Measurements from ENCODE around the gene SSNA1.
A peak's percentile ranks its signal among the peaks of the same experiment; 100 is the strongest.

Gene SSNA1

DNA sequence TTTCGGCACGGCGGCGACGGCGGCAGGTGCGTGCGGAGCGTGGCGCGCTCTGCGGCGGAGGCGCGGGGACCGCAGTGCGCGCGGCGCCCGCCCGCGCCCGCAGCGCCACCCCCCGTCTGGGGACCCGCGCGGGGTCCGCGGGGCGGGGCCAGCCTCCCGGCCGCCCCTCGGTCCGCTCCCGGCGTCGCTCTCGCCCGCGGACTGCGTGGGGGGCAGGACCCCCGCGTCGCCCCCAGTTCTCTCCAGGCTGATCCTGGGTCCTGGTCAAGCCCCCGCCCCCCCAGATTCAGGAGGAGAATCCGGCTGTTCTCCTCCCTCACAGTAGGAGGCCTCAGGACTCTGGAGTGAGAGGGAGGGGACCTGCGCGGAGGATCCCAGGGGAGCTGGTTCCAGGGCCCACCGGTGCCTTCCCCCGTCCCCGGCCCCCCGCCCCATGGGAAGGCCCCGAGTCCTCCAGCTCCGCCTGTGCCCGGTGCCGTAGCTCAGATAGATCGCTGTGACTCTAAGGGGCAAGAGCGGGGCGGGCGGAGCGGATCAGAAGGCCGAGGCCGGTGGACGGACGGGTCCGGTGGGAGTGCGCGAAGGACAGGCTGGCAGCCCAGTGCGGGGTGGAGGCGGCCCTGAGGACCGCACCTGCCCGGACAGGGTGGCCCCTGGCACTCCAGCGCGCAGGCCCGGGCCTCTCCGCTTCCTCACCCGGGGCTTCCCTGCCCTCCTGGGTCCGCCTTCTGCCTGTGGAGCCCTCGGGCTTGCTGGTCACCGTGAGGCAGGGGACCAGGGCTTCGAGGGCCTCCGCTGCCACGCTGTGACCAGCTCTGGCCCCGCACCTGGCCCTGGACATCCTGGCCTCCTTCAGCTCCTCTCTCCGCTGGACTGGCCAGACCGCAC is 34.0 kb downstream of the SSNA1 start, which contains the start of gene RNF208:
TSS of gene RNF208 (minus strand) at position 51 of the 888 bp plus-strand sequence. CDS start 1,028 bp downstream, outside the sequence.
- DNase-seq: no peak

DNA sequence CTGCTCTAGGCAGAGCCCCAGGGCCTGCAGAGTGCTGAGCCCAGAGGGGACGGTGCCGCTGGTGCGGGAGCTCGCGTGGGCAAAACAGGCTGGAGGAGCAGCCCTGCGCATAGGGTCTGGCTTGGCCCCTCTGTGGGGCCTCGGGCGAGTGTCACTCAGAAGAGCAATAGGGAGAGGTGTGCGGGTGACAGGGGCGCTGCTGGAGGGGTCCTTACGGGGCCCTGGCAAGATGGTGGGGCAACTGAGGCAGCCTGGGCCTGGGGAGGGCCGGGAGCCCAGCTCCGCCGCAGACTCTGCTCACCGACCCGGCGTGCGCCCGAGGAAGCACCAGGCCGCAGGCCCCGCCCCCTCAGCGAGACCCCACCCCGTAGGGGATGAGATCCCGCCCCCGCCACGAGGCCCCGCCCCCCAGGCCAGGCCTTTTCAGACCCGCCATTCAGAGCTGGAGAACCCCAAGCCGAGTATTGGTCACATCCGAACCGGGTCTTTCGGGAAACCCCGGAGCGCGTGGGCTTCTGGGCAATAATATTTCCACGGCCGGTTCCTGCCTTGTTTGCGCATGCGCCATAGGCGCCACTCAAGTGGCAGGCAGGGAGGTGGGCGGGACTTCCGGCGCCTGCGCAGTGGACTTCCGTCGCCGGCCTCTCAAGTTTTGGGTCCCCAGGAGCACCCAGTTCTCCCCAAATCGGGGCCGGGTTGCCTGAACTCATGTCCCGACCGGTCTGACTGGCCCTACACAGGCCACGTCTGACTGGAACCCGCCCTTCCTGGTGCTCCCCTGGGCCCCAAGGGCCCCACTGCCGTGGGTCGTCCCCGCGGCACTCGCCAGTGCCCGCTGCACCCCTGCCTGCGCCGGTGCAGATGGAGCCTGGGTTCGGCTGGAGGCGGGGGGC is 34.8 kb downstream of the SSNA1 start:
- DNase-seq: peak; percentile 99

GRCh38 chr9:137224830-137225694 is 36.6 kb downstream of the SSNA1 start, which contains the start of gene CYSRT1:
Gene CYSRT1 (plus strand): TSS chr9:137225174. CDS start chr9:137225622, 448 bp downstream.
- DNase-seq: peak; percentile 33

- no peak for DNase-seq
Measured at GRCh38 chr9:137225699-137226331, 37.3 kb downstream of the SSNA1 start.

- no peak for DNase-seq
Measured at GRCh38 chr9:137226338-137227053, 38.0 kb downstream of the SSNA1 start.

- peak; percentile 83 for DNase-seq
Measured at GRCh38 chr9:137227054-137227852, 38.8 kb downstream of the SSNA1 start, which contains the start of gene RNF224. Gene RNF224 (plus strand): TSS chr9:137227502. CDS start chr9:137228336, 834 bp downstream.

DNA sequence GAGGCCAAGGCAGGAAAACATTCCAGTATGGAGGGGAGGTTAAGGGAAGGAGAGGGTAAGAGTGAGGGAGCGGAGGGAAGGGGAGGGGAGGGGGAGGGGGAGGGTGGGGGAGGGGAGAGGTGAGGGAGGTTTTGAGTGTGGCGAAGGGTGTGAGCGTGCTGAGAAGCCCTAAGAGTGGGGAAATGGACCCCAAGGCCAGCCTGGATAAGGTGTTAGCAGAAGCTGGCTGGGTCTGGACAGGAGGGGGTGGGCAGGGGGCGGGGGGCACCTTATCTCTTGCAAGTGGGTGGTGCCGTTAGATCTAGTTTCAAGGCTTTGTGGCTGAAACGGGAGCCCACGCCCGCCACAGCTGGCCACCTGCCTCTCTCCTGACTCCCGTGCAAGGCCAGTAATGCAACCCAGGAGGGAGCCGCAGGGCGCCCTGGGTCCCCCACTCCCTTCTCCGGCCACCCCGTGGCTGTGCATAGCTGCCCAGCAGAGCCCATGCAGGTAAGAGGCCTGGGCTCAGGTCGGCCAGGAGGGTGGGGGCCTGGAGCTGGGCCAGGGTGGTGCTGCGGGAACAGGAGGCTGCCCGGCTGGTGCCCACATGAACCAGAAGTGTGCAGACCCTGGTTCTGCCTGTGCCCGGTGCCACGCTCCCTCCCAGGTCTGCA is 39.5 kb downstream of the SSNA1 start:
- no peak for DNase-seq

- DNase-seq: no peak
Measured at GRCh38 chr9:137228506-137228967, 40.1 kb downstream of the SSNA1 start.

- no peak for DNase-seq
Measured at GRCh38 chr9:137228968-137229896, 40.8 kb downstream of the SSNA1 start.

DNA sequence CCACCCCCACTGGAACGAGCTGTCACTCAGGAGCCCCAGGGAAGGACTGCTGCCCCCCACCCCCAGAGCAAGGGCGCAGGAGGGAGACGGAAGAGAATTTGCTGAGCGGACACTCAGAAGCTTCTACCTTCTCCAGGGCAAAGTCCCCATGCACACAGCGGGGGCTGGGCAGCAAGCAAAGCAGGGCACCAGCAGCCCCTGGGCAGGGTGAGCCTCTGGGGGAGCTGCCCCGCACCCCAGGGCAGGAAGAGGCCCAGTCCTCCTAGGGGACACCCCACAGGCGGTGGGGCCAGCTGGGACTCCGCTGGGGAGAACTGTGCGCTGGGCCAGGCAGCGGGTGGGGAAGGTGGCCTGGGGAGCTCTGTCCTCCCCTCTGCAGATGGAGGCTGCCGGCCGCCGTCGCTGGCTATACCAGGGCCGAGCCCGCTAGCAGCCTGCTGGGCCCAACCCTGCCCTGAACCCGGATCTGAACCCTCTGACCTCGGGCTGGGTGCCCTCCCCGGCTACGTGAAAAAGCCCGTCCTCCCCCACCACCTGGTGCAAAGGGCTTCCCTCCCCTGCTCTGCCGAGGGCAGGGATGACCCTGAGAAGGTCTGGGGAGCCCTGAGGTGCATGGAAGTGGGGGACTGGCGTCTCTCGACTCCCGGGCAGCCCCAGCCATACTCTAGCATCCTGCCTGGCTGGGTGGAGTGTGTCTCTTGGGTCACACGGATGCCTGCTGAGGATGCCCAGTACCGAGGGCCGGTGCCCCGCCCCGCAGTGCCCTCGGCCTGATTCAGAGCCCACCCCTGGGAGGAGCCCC is 41.6 kb downstream of the SSNA1 start:
- no peak for DNase-seq

- DNase-seq: no peak
Measured at GRCh38 chr9:137230705-137231371, 42.4 kb downstream of the SSNA1 start, which contains the start of gene SLC34A3. Gene SLC34A3 (plus strand): TSS chr9:137230901. CDS start chr9:137231703, 802 bp downstream.

DNA sequence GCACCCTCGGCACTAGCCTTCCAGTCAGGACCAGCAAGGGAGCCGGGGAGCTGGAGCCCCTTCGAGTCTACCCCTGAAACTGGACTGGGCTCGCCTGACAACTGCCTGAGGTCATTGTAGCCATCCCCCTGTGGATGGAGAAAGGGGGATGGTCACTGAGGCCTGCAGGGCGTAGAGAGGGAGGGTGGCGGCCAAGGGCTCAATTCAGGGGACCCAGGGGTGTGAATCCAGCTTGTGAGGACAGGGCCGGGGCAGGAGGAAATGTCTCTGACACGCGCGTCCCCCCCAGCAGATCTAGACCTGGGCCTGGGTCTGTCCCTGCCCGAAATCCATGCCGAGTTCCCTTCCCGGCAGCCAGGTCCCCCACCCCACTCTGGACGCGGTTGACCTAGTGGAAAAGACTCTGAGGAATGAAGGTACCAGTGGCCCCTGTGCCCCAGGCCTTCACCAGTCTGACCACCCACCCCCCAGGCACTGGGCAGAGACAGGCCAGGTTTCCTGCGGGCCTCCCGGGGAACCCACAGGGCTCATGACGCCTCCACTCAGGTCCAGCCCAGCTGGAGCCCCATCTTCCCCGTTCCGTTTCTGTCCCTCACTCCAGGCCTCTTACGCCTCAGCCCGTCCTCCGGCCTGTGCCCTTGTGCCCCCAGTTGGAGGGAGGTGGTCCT is 43.0 kb downstream of the SSNA1 start:
- DNase-seq: no peak

DNA sequence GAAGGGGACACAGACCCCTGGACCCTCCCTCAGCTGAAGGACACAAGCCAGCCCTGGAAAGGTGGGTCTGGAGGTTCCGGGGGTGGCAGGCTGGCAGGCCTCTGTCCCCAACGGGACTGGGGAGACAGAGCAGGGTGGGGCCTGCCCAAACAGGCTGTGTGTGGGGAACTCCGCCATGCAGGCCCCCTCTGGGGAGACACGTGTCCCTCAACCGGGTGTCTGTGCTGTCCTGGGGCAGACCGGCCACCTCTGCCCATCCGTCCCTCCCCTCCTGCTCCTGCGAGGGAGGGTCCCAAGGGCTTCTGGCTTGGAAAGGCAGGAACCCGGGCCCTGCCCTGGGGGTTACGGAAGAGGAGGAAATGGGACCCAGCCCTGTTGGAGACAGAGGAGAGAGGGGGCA is 43.6 kb downstream of the SSNA1 start:
- DNase-seq: no peak

DNA sequence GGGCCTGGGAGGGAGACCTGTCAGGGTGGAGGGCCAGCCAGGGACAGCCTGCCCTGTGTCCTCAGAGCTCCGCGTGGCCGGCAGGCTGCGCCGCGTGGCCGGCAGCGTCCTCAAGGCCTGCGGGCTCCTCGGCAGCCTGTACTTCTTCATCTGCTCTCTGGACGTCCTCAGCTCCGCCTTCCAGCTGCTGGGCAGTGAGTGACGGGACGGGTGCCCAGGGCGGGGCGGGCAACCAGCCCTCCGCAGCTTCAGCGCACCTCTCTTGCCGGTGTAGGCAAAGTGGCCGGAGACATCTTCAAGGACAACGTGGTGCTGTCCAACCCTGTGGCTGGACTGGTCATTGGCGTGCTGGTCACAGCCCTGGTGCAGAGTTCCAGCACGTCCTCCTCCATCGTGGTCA is 44.0 kb downstream of the SSNA1 start:
- DNase-seq: no peak

DNA sequence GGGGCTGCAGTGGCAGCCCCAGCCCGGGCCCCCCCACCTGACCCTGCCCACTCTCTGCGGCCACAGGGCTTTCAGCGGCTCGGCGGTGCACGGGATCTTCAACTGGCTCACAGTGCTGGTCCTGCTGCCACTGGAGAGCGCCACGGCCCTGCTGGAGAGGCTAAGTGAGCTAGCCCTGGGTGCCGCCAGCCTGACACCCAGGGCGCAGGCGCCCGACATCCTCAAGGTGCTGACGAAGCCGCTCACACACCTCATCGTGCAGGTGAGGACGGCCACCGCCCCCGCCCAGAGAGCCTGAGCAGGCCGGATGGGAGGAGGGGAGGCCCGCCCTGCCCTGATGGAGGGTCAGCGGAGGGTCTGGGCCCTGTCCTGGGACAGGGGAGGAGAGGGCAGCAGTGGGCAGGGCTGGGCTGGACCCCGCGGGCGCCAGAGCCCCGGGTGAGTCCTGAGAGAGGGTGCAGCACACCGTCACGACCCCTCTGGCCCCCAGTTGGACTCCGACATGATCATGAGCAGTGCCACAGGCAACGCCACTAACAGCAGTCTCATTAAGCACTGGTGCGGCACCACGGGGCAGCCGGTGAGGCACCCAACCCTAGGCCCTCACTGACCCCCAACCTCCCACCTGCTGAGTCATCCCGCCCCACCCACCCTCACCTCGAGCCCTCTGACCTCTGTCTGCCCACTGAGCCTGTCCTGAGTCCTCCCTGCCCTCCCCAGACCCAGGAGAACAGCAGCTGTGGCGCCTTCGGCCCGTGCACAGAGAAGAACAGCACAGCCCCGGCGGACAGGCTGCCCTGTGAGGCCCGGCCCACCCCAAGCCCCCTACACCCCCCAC is 44.9 kb downstream of the SSNA1 start:
- DNase-seq: no peak

Data from stimulated activated CD4-positive, alpha-beta T cell treated with anti-CD3 and anti-CD28 coated beads, Interleukin-1b, Interleukin-23, amount 100 ng/mL, for 48 hours (primary cell).